Trophoblast cell (in vitro differentiated cells and primary cell): ENCODE measurements around the gene WDR31.
"Not testable (repeated sequence)": the region's sequence is repeated elsewhere in the genome, so short reads cannot be mapped to it uniquely, and the experiment has no call there.

Experiments
- DNase-seq, 2 donors: peaks; one replicate each; pipeline ENCODE4 v3.0.0-alpha.2; 2016
- H2AFZ ChIP-seq: 2 replicates; pipeline ENCODE4 v1.6.1; 2013; ENCODE audit warnings: low read length, moderate library complexity, mild to moderate bottlenecking; ENCODE audit not compliant: insufficient read depth, poor library complexity
- H2AK5ac ChIP-seq: 2 replicates; pipeline ENCODE4 v1.6.1; 2013; ENCODE audit warnings: mild to moderate bottlenecking, low read length
- H2BK120ac ChIP-seq: 2 replicates; pipeline ENCODE4 v1.6.1; 2013; ENCODE audit warnings: low read length, mild to moderate bottlenecking, moderate library complexity; ENCODE audit not compliant: insufficient read depth, poor library complexity
- H2BK12ac ChIP-seq: 2 replicates; pipeline ENCODE4 v1.6.1; 2013; ENCODE audit warnings: mild to moderate bottlenecking, low read length, moderate library complexity
- H2BK5ac ChIP-seq: 2 replicates; pipeline ENCODE4 v1.6.1; 2013; ENCODE audit warnings: low read length, low read depth, moderate library complexity, mild to moderate bottlenecking; ENCODE audit not compliant: poor library complexity
- H3K14ac ChIP-seq: 2 replicates; pipeline ENCODE4 v1.6.1; 2013; ENCODE audit warnings: mild to moderate bottlenecking, low read length
- H3K18ac ChIP-seq: 2 replicates; pipeline ENCODE4 v1.6.1; 2013; ENCODE audit warnings: mild to moderate bottlenecking, low read length
- H3K23ac ChIP-seq: 2 replicates; pipeline ENCODE4 v1.6.1; 2013; ENCODE audit warnings: low read length
- H3K27ac ChIP-seq: 2 replicates; pipeline ENCODE4 v1.5.1; 2013; ENCODE audit warnings: low read depth, mild to moderate bottlenecking, inconsistent platforms, low read length, moderate library complexity
- H3K27me3 ChIP-seq: 2 replicates; pipeline ENCODE4 v1.6.1; 2013; ENCODE audit warnings: inconsistent platforms, mild to moderate bottlenecking, low read length, moderate library complexity; ENCODE audit not compliant: insufficient read depth
- H3K36me3 ChIP-seq, 2 experiments: 1 replicate in 1 of 2; 2 replicates in 1 of 2; pipeline ENCODE4 v1.6.1; 2013; ENCODE audit warnings: low read length in 2 of 2, mild to moderate bottlenecking in 2 of 2, moderate library complexity in 1 of 2; ENCODE audit not compliant: insufficient read depth in 2 of 2, control insufficient read depth in 1 of 2
- H3K4ac ChIP-seq: 2 replicates; pipeline ENCODE4 v1.6.1; 2013; ENCODE audit warnings: low read depth, mild to moderate bottlenecking, low read length, moderate library complexity
- H3K4me1 ChIP-seq, 2 experiments: 1 replicate in 1 of 2; 2 replicates in 1 of 2; pipeline ENCODE4 v1.6.1; 2013; ENCODE audit warnings: low read length in 2 of 2, mild to moderate bottlenecking in 2 of 2, moderate library complexity in 1 of 2; ENCODE audit not compliant: insufficient read depth in 2 of 2, control insufficient read depth in 1 of 2
- H3K4me2 ChIP-seq: 2 replicates; pipeline ENCODE4 v1.6.1; 2013; ENCODE audit warnings: inconsistent platforms, mild to moderate bottlenecking, low read length, moderate library complexity
- H3K4me3 ChIP-seq: 2 replicates; pipeline ENCODE4 v1.5.1; 2013; ENCODE audit warnings: mild to moderate bottlenecking, low read depth, low read length, inconsistent platforms
- H3K79me1 ChIP-seq: one replicate; pipeline ENCODE4 v1.6.1; 2013; ENCODE audit warnings: low read length
- H3K79me2 ChIP-seq: 2 replicates; pipeline ENCODE4 v1.6.1; 2013; ENCODE audit warnings: low read length, mild to moderate bottlenecking; ENCODE audit not compliant: control insufficient read depth, insufficient read depth, poor library complexity
- H3K9ac ChIP-seq: 2 replicates; pipeline ENCODE4 v1.6.1; 2013; ENCODE audit warnings: mild to moderate bottlenecking, low read length
- H3K9me3 ChIP-seq: 2 replicates; pipeline ENCODE4 v1.6.1; 2013; ENCODE audit warnings: low read depth, mild to moderate bottlenecking, control low read depth, inconsistent platforms, low read length; ENCODE audit not compliant: insufficient read depth
- H4K12ac ChIP-seq: 2 replicates; pipeline ENCODE4 v1.6.1; 2013; ENCODE audit warnings: low read depth, mild to moderate bottlenecking, low read length, moderate library complexity
- H4K8ac ChIP-seq: 2 replicates; pipeline ENCODE4 v1.6.1; 2013; ENCODE audit warnings: low read depth, mild to moderate bottlenecking, low read length, moderate library complexity
- H4K91ac ChIP-seq: one replicate; pipeline ENCODE4 v1.6.1; 2013; ENCODE audit warnings: low read depth, mild to moderate bottlenecking, low read length, moderate library complexity
- WGBS: extraction: QIAGEN DNeasy Blood & Tissue Kit; methylation state at CpG from one replicate; pipeline ENCODE4 v1.1.7; 2013; ENCODE audit warnings: missing lambda C conversion rate; ENCODE audit not compliant: insufficient read length, insufficient coverage; ENCODE audit errors: extremely low coverage; 5-methylcytosine and 5-hydroxymethylcytosine counted together

WDR31 gene

DNA sequence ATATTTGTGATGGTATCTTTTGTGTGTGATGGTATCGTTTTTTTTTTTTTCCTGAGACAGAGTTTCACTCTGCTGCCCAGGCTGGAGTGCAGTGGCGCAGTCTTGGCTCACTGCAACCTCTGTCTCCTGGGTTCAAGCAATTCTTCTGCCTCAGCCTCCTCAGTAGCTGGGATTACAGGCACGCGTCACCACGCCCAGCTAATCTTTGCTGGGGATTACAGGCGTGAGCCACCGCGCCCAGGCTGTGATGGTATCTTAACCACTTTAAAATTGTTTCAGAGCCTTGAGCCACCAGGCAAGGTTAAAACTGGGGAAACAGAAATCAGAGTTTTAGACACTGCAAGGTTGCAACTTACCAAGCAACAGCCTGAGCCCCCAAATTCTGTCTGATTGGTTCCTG, 43.8 kb downstream of the WDR31 start:
- DNase-seq, H4K12ac ChIP-seq, H2AK5ac ChIP-seq, H4K8ac ChIP-seq, H3K18ac ChIP-seq, H2BK120ac ChIP-seq, H3K14ac ChIP-seq, H2BK5ac ChIP-seq, H3K4me1 ChIP-seq, H3K23ac ChIP-seq, H3K4ac ChIP-seq, H3K79me2 ChIP-seq, H2AFZ ChIP-seq, H3K4me2 ChIP-seq, H4K91ac ChIP-seq, H3K9me3 ChIP-seq, H3K9ac ChIP-seq, H3K27ac ChIP-seq, H3K27me3 ChIP-seq, H2BK12ac ChIP-seq, H3K4me3 ChIP-seq, H3K79me1 ChIP-seq: not testable (repeated sequence)
- WGBS = no CpG with 5 or more reads among the region's 8 CpGs
- H3K36me3 ChIP-seq = peaks cover 16 to 17% of the 10 kb centered on the region in 2 experiments

DNA sequence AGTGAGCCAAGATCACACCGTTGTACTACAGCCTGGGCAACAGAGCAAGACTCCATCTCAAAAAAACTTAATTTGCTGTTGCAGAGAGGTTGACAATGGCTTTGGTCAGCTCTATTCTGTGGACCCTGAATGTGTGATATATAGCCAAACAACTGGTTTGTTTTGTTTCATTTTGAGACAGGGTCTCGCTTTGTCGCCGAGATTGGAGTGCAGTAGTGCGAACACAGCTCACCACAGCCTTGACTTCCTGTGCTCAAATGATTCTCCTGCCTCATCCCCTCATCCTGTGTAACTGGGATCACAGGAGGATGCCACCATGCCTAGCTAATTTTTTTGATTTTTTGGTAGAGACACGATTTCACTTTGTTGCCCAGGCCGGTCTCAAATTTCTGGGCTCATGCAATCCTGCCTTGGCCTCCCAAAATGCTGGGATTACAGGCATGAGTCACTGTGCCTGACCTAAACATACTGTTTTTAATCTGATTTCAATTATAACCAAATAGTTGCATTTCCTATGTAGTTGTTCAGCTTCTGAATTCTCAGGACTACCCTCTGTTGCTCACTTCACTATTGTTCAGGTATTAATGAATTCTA, 46.7 kb downstream of the WDR31 start:
- Histone ChIP-seq H2AK5ac (no peak overlapping the region), H3K9me3 (no peaks in the 10 kb centered on the region), H4K8ac (no peak overlapping the region), H3K18ac (no peak overlapping the region), H3K27ac (no peak overlapping the region), H3K14ac (no peak overlapping the region), H3K4ac (no peak overlapping the region), H3K27me3 (no peaks in the 10 kb centered on the region), H2AFZ (no peak overlapping the region), H3K4me2 (no peak overlapping the region), H2BK120ac (no peak overlapping the region), H3K36me3 (peaks cover 21 to 39% of the 10 kb centered on the region in 2 experiments), H3K23ac (no peak overlapping the region), H2BK5ac (no peak overlapping the region), H3K79me2 (no peaks in the 10 kb centered on the region), H2BK12ac (no peak overlapping the region), H3K4me1 (no peaks in the 10 kb centered on the region), H3K4me3 (no peak overlapping the region), H3K9ac (no peak overlapping the region), H3K79me1 (no peaks in the 10 kb centered on the region), H4K91ac (no peak overlapping the region), H4K12ac (no peak overlapping the region)
- no peak for DNase-seq
- no CpG with 5 or more reads among the region's 7 CpGs for WGBS

DNA sequence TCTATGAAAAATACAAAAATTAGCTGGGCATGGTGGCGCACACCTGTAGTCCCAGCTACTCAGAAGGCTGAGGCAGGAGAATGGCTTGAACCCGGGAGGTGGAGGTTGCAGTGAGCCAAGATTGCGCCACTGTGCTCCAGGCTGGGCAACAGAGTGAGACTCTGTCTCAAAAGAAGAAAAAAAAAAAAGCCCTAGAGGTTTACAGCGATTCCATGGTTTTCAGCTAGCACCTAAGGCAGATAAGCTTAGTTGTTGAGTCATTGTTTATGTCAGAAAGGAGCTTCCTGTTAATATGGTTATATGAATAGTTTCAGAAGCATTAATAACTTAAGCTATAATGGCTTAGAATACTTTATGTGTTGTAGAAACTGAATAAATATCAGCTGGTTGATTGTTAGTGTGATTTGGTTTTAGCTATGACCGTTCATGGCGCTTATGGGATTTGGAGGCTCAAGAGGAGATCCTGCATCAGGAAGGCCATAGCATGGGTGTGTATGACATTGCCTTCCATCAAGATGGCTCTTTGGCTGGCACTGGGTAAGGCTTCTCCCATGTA, 49.9 kb downstream of the WDR31 start:
- no peak overlapping the region for H3K23ac ChIP-seq
- no peak overlapping the region for H4K12ac ChIP-seq
- H3K27me3 ChIP-seq = no peaks in the 10 kb centered on the region
- H3K27ac ChIP-seq = no peak overlapping the region
- H2BK12ac ChIP-seq = no peak overlapping the region
- no peak overlapping the region for H3K14ac ChIP-seq
- H3K4ac ChIP-seq = no peak overlapping the region
- no peak overlapping the region for H2AK5ac ChIP-seq
- H2BK120ac ChIP-seq = no peak overlapping the region
- no peak overlapping the region for H3K4me3 ChIP-seq
- peaks cover 31 to 59% of the 10 kb centered on the region in 2 experiments for H3K36me3 ChIP-seq
- no peaks in the 10 kb centered on the region for H3K79me1 ChIP-seq
- no peak for DNase-seq
- no peak overlapping the region for H4K8ac ChIP-seq
- no peaks in the 10 kb centered on the region for H3K4me1 ChIP-seq
- H3K9me3 ChIP-seq = no peaks in the 10 kb centered on the region
- H2AFZ ChIP-seq = no peak overlapping the region
- H3K9ac ChIP-seq = no peak overlapping the region
- no peak overlapping the region for H2BK5ac ChIP-seq
- no CpG with 5 or more reads among the region's 6 CpGs for WGBS
- H3K18ac ChIP-seq = no peak overlapping the region
- no peaks in the 10 kb centered on the region for H3K79me2 ChIP-seq
- H3K4me2 ChIP-seq = no peak overlapping the region
- no peak overlapping the region for H4K91ac ChIP-seq

DNA sequence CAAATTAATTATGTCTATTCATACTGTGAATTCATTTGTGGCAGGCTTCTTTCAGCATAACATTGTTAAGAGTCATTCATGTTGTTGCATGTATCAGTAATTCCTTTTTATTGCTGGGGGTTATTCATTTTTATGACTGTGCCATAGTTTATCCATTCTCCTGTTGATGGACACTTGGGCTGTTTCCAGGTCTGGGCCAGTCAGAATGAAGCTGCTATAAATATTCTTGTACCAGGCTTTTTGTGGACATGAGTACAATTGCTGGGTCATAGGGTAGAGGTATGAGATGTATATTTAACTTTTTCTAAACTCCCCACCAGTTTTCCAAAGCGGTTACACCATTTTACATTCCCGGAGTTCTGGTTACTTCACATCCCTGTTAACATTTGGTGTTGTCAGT, 51.0 kb downstream of the WDR31 start:
- H3K9me3 ChIP-seq = no peaks in the 10 kb centered on the region
- H3K4me3 ChIP-seq = no peak overlapping the region
- H3K27ac ChIP-seq = no peak overlapping the region
- no peak overlapping the region for H3K9ac ChIP-seq
- H3K4ac ChIP-seq = no peak overlapping the region
- no peak overlapping the region for H3K4me2 ChIP-seq
- H3K36me3 ChIP-seq = peaks cover 33 to 67% of the 10 kb centered on the region in 2 experiments
- no peak overlapping the region for H2AK5ac ChIP-seq
- no peaks in the 10 kb centered on the region for H3K27me3 ChIP-seq
- no peak overlapping the region for H2BK12ac ChIP-seq
- H3K14ac ChIP-seq = no peak overlapping the region
- no peaks in the 10 kb centered on the region for H3K79me1 ChIP-seq
- no peaks in the 10 kb centered on the region for H3K79me2 ChIP-seq
- no peak overlapping the region for H4K8ac ChIP-seq
- H3K4me1 ChIP-seq = no peaks in the 10 kb centered on the region
- no peak overlapping the region for H4K91ac ChIP-seq
- no peak overlapping the region for H2BK120ac ChIP-seq
- no peak for DNase-seq
- no peak overlapping the region for H3K23ac ChIP-seq
- H2AFZ ChIP-seq = no peak overlapping the region
- no peak overlapping the region for H4K12ac ChIP-seq
- no CpG with 5 or more reads among the region's 2 CpGs for WGBS
- H3K18ac ChIP-seq = no peak overlapping the region
- H2BK5ac ChIP-seq = no peak overlapping the region
